Kasumi-1 (cell line): Measurements from ENCODE around the gene MLN.

Source experiments
- DNase-seq, 2 experiments: peaks; one replicate each; lab custom pipeline; 2025; lab: John Stamatoyannopoulos, UW

The MLN gene

DNA sequence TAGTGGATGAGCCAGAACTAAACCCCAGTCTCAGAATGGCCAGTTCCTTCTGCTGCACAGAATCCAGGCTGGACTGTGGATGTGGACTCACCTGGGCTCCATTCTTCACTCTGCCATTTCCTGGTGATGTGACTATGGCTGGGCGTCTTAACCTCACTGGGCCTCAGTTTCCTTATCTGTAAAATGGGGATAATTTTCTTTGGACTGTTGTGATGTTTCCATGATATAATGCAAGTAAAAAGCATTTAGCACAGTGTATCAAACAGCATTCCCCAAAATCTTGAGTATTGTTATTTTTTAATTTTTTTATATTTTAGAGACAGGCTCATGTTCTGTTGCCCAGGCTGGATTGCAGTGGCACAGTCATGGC lies 51.2 kb downstream of the MLN start:
- no peak for DNase-seq

DNA sequence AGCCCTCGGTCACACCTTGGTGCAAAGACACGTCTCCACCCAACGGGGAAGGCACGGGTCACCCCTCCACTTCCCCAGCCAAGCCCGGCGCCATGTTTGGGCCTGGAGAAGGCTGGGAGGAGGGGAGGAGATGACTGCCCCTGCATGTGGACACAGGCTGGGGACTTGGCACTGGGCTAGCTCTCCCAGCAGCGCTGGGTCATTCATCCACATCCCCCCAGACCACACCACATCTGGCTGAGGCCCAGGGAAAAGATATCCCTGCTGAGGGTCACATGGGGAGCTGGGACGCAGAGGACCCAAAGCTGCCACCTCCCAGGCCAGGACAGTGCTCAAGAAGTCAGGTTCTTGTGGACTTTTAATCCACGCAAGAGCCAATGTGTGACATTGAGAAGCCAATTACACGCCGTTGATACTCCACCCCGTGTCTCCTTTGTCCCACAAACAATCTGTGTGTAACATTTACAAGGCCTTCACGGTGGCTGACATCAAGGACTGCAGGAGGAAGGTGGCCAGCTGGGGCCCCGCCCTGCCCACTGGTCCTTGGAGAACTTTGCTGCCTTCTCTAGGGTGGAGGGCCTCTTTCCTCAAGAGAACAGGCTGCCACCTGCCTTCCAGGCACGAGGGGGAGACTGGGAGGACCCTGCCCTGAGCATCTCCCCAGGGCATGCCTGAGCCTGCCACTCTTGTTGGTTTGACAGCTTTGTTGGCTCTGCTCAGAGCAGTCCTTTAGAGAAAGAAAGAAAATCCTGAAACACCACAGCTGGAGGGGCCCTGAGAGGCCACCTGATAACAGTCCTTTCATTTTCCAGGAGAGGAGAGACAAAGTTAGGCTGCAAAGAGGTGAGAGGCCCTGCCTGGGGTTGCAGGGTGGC lies 51.8 kb downstream of the MLN start:
- DNase-seq = no peak

DNA sequence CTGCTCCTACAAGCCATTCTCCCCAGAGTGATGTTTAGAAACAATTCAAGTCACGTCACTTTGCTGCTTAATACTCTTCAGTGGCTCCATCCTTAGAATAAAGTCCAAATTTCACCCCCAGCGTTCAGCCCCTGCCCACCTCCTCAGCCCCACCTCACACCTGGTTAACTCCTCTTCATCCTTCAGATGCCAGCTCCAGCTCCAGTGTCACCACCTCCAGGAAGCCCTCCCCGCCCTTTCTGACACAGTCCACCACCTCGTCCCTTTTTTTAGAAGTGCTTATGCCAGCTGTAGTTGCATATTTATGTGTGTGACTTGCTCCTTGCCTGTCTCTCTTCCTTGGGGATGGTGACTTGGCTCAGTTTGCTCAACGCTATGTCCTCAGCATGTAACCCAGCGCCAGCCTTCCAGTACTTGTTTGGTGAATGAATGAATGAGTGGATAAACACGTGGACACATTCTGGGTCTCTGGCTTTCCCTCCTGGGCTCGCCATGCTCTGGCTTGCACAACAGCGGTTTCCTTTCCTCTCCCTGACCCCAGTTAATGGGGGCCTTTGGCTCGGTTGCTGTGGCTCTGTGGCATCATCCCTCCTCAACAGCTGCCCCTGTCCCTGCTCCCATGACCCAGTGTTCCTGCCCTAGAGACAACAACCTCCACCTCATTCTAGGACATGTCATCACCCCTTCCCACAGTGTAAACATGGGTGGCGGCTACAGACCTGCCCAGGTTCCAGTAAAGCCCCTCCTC lies 53.4 kb downstream of the MLN start:
- no peak for DNase-seq

DNA sequence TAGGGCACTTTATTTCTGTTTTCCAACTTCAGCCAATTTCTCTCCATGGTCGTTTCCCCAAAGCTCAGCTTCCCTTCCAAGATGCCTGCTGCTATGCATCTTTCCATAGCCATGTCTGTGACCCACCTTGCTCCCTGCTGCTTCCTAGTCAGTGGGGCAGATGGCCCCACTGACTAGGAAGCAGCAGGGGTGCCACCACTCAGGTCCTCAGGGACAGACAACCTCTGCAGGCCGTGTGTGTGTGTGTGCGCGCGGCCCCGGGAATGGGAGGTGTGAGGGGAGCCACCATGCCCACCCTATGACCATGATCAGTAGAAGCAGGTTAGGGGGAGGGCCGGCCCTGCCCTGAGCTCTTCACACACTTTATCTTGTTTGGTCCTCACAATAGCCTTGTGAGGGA lies 54.4 kb downstream of the MLN start:
- no peak for DNase-seq

DNA sequence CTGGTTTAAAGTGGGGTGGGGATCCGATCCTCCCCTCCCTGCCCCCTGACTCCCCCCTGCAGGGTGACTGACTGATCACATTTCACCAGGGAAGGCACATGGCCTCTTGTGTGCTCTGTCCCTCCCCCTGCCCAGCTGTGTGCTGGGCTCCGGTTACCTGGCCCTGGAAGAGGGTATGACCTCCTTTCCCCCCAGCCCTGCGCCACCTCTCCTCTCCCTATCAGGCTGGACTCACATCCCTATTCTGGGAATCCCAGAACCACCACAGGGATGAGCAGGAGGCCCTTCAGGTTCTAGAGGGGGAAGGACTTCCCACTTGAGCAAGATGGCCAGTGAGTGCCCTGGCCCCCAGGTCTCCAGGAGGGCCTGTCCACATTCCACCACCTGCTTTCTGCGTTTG lies 55.0 kb downstream of the MLN start:
- DNase-seq = no peak

DNA sequence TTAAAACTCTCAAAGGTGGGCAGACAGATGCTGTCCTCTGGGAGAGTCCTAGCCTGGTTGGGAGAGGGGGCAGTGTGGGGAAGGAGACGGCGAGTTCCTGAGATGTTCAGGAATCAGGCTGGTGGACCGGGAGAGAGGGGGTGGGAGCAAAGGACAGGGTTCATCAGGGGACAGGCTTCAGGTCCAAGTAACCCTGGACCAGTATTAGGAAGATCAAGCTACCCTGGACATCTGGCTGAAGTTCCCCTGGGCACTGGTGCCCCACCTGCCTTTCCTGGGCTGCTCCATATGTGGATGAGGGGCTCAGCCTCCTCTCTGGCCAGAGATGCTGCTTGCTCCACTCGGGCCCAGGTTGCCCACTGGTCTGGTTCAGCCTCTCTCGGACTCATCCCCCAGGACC lies 56.0 kb downstream of the MLN start:
- DNase-seq = no peak

DNA sequence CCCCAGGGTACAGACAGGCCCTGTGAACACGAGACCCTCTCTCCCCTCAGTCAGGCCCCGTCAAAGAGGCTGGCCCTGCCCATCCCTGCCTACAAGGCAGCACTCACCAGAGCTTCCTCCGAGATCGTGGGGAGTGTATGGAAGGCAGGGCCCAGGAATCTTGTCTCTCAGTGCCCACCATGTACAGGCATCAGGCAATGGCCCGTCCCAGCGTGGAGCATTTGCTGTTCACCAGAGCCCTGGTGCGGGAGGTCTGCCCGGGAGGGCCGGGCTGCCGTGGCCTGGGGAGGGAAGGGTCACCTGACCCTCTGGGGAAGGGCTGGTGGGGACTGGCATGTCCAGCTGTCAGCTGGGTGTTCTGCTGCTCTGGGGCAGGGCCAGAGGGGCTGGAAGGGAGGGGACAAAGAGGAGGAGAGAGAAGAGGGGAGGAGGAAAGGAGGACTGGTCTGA lies 57.1 kb downstream of the MLN start, which contains the start of gene IP6K3:
TSS of gene IP6K3 (minus strand) at position 255 of the 450 bp plus-strand sequence. CDS start 11,429 bp downstream, outside the sequence.
- no peak for DNase-seq

DNA sequence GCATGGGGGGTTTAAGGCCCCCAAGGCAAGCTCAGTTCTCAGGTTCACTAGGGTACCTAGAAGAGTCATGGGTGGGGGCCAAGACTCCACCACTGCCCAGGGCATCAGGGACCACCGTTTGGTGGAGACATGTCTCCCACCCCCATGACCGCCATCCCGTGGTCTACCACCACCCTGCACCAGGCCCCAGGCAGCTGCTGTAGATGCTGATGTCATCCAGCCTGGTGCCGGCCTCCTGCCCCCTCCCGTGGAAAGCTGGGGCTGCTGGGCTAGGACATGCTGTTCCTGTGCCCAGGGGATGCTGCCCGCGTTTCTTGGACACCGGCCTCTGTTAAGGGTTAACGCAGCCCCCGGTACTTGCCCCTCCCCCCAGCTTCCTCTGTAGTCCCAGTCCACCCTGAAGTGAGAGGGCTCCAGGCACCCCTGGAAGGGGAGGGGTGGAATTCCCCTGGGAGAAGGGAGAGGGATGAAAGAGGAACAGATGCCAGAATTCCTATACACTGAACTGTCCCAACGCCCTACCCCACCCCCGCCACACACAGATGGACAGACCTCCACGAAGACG lies 57.7 kb downstream of the MLN start:
- DNase-seq = no peak

DNA sequence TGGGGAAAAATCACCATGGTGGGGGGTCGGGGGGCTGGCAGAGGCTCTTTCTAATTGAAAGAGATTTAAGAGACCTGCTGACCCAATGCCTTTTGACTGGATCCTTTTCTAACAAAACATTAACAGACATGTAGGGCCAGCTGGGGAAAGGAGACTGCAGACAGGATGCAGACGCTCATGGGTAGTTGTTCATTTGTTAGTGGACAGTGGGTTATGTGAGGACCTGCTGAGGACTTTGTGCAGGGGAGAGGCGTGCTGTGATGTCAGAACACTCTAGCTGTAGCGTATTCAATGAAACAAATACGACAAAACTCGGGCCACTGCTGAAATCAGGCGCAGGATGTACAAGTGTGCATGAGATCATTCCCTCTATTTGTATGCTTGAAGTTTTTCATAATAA lies 58.3 kb downstream of the MLN start:
- no peak for DNase-seq

DNA sequence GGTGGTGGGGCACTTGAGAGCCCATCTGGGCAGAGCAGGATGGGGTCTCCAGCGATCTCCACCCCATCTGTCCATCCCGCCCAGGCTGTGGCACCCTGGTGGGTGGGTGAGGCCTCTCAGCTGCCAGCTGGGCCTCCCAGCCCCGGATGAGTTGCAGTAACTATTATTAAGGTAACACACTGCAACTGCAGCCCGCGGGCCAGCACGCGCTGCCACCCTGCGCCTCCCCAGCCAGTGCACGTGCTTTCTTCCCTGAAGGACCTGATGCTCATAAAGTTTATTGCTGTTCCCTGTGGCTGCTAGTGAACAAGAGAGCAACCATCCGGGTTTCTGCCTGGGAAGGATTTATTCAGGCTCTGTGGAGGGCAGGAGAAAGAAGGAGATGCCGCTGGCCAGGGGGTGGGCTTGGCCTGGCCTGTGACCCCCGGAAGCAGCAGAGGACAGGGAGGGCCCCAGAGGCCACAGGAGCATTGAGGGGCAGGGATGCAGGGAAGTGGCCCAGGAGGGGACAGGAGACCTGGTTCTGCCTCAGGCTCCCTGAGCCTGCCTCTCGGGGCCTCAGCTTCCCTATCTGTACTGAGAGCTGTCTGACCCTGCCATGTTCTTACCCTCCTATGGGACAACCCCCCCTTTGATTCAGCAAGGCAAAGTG lies 58.8 kb downstream of the MLN start:
- DNase-seq = no peak
